HCT116 (cell line): Measurements from ENCODE around the gene GORASP1.

Experiments
- EZH2 ChIP-seq: fragments of 200-600 bp; sonication (generic); IDR thresholded peaks from 2 replicates; pipeline ENCODE4 v1.6.1; 2017; ENCODE audit warnings: antibody characterized with exemption, mixed run types
- POLR2AphosphoS5 ChIP-seq: IDR thresholded peaks from 2 replicates; pipeline ENCODE4 v1.6.1; 2011; ENCODE audit warnings: mild to moderate bottlenecking, low read depth, low read length, moderate library complexity

DNA sequence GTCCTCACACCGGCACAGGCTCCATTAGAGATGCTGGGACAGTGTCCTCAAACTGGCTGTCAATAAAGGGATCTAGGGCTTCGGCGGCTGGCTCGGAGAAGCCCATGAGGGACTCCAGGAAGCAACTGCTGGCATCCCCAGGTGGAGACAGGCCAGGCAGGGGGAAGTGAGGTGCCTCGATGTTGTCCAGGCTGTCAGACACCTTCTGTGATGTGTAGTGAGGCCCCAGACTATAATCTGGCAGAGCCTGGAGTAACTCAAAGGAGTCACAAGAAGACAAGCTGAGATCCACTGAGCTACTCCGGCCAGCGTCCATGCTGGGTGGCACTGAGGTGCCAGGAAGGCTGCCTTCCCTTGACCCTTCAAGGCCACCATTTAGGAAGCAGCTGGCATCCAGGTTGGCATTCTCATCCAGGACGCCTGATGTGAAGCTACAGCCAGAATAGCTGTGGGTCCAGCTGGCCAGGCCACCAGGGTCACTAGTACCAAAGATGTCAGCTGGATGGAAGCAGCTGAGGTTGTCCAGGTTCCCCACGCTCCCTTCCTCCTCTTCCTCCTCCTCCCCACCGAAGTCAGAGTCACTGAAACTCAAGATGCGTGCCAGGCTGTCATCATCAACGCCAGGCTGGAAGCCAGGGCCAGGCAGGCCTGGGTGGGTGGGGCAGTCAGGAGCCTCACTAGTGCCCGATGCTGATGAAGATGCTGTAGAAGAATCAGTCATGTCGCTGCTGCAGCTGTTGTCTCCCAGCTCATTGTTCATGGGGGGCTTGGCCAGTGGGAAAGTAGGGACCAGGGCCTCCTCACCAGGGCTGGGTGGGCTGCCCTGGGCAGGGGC, 35.8 kb upstream of the GORASP1 start:
- TF ChIP-seq EZH2 (no peak), POLR2AphosphoS5 (no peak)
